ENCODE data around the gene CAB39L. TPM values are rescaled to one million over a fixed set of nuclear protein-coding genes. Genes with fewer than 3 reads are reported as not detected.

CAB39L gene
- total and polyA plus RNA-seq, 2 experiments from 2014 or later, result 3.3 to 4.4 TPM

DNA sequence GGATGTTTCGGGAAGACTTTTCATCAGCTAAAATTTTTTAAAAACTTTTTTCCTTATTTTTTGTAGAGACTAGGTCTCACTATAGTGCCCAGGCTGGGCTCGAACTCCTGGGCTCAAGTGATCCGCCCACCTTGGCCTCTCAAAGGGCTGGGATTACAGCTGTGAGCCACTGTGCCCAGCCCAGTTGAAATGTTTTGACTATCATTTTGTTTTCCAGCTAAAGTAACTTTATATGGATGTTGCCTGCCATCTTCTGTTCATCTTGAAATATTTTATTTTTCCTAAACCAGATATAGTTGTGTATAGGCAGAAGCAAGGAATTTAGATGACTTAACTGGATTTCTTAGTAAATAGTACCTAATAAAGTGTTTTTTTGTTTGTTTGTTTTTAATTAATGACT, 7.0 kb downstream of the CAB39L start (continued):
- TF ChIP-seq, protein P1, sequence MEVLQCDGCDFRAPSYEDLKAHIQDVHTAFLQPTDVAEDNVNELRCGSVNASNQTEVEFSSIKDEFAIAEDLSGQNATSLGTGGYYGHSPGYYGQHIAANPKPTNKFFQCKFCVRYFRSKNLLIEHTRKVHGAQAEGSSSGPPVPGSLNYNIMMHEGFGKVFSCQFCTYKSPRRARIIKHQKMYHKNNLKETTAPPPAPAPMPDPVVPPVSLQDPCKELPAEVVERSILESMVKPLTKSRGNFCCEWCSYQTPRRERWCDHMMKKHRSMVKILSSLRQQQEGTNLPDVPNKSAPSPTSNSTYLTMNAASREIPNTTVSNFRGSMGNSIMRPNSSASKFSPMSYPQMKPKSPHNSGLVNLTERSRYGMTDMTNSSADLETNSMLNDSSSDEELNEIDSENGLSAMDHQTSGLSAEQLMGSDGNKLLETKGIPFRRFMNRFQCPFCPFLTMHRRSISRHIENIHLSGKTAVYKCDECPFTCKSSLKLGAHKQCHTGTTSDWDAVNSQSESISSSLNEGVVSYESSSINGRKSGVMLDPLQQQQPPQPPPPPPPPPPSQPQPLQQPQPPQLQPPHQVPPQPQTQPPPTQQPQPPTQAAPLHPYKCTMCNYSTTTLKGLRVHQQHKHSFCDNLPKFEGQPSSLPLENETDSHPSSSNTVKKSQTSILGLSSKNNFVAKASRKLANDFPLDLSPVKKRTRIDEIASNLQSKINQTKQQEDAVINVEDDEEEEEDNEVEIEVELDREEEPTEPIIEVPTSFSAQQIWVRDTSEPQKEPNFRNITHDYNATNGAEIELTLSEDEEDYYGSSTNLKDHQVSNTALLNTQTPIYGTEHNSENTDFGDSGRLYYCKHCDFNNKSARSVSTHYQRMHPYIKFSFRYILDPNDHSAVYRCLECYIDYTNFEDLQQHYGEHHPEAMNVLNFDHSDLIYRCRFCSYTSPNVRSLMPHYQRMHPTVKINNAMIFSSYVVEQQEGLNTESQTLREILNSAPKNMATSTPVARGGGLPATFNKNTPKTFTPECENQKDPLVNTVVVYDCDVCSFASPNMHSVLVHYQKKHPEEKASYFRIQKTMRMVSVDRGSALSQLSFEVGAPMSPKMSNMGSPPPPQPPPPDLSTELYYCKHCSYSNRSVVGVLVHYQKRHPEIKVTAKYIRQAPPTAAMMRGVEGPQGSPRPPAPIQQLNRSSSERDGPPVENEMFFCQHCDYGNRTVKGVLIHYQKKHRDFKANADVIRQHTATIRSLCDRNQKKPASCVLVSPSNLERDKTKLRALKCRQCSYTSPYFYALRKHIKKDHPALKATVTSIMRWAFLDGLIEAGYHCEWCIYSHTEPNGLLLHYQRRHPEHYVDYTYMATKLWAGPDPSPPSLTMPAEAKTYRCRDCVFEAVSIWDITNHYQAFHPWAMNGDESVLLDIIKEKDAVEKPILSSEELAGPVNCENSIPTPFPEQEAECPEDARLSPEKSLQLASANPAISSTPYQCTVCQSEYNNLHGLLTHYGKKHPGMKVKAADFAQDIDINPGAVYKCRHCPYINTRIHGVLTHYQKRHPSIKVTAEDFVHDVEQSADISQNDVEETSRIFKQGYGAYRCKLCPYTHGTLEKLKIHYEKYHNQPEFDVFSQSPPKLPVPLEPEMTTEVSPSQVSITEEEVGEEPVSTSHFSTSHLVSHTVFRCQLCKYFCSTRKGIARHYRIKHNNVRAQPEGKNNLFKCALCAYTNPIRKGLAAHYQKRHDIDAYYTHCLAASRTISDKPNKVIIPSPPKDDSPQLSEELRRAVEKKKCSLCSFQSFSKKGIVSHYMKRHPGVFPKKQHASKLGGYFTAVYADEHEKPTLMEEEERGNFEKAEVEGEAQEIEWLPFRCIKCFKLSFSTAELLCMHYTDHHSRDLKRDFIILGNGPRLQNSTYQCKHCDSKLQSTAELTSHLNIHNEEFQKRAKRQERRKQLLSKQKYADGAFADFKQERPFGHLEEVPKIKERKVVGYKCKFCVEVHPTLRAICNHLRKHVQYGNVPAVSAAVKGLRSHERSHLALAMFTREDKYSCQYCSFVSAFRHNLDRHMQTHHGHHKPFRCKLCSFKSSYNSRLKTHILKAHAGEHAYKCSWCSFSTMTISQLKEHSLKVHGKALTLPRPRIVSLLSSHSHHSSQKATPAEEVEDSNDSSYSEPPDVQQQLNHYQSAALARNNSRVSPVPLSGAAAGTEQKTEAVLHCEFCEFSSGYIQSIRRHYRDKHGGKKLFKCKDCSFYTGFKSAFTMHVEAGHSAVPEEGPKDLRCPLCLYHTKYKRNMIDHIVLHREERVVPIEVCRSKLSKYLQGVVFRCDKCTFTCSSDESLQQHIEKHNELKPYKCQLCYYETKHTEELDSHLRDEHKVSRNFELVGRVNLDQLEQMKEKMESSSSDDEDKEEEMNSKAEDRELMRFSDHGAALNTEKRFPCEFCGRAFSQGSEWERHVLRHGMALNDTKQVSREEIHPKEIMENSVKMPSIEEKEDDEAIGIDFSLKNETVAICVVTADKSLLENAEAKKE (CRISPR knock-in tag; IDR thresholded peaks at IDR 0.05), result no peak
- TF ChIP-seq, protein P2, sequence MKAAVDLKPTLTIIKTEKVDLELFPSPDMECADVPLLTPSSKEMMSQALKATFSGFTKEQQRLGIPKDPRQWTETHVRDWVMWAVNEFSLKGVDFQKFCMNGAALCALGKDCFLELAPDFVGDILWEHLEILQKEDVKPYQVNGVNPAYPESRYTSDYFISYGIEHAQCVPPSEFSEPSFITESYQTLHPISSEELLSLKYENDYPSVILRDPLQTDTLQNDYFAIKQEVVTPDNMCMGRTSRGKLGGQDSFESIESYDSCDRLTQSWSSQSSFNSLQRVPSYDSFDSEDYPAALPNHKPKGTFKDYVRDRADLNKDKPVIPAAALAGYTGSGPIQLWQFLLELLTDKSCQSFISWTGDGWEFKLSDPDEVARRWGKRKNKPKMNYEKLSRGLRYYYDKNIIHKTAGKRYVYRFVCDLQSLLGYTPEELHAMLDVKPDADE (IDR thresholded peaks at IDR 0.05), result no peak
- no peak for TF ChIP-seq CREB1 (CRISPR knock-in tag; IDR thresholded peaks at IDR 0.05; ENCODE audit: low read depth)
- no peak for TF ChIP-seq EZH2 (IDR thresholded peaks at IDR 0.05; ENCODE audit: low read depth, unreplicated experiment)

DNA sequence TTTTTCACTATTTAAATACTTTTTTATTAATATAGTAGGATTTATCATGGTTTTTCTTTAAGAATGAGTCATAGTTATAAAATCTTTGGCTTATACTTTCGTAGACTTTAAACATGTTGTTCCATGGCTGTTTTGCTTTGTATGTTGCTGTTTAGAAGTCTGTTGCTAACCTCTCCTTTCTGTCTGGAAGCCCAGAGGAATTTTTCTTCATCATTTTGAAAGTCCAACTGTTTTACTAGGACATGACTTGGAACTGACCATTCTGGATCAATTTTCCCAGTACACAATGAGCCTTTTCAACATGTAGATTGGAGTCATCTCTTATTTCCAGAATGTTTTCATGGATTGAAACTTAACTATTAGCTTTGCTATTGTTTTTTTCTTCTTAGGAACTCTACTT, 7.9 kb downstream of the CAB39L start:
- no peaks in the 10 kb centered on the region for H3K9me2 ChIP-seq (ENCODE audit: insufficient read depth)
- Mint-ChIP-seq H3K36me3 (ENCODE audit: low read depth) (no peaks in the 10 kb centered on the region), H3K4me1 (no peaks in the 10 kb centered on the region), H3K4me3 (no peak overlapping the region), H3K9me3 (no peaks in the 10 kb centered on the region), H3K27me3 (ENCODE audit: insufficient read depth, low read depth, poor library complexity) (no peaks in the 10 kb centered on the region), H3K27ac (no peak overlapping the region)
- ATAC-seq (no peak), DNase-seq (ENCODE audit: low spot score) (no peak)
- no peak overlapping the region for H3K4me2 ChIP-seq
- TF ChIP-seq EZH2phosphoT487 (IDR thresholded peaks at IDR 0.05; ENCODE audit: unreplicated experiment), result no peak
- H3K79me2 ChIP-seq (replicated peaks; ENCODE audit: insufficient read depth), result no peaks in the 10 kb centered on the region
- no peak overlapping the region for H3K27ac ChIP-seq (ENCODE audit: low read depth)
- no peaks in the 10 kb centered on the region for H3K4me1 ChIP-seq (ENCODE audit: insufficient read depth)
- no peaks in the 10 kb centered on the region for H3F3A ChIP-seq (replicated peaks; ENCODE audit: low read depth)
- no peaks in the 10 kb centered on the region for H3K36me3 ChIP-seq (ENCODE audit: insufficient read depth)
- H2AFZ ChIP-seq, result no peak overlapping the region
- no peaks in the 10 kb centered on the region for H3K27me3 ChIP-seq (ENCODE audit: insufficient read depth)
- H3K4me3 ChIP-seq, result no peak overlapping the region
- no peaks in the 10 kb centered on the region for H4K20me1 ChIP-seq (replicated peaks; ENCODE audit: insufficient read depth)

Data from GM23338 (cell line).